GM19099 (cell line): ENCODE data around the gene TES.

Experiments
- POLR2A ChIP-seq: IDR thresholded peaks from 3 replicates; pipeline ENCODE4 v1.6.1; 2011; ENCODE audit warnings: low read depth; ENCODE audit not compliant: insufficient read length; ENCODE audit errors: extremely low read depth

Gene TES

GRCh38 chr7:116240024-116240668, 29.8 kb downstream of the TES start:
- no peak for TF ChIP-seq POLR2A

GRCh38 chr7:116241291-116241690, 31.0 kb downstream of the TES start:
- TF ChIP-seq POLR2A = no peak

- TF ChIP-seq POLR2A = no peak
Measured at GRCh38 chr7:116242178-116242577, 31.8 kb downstream of the TES start.

GRCh38 chr7:116242759-116243158, 32.4 kb downstream of the TES start:
- TF ChIP-seq POLR2A = no peak

GRCh38 chr7:116246357-116246756, 36.0 kb downstream of the TES start:
- no peak for TF ChIP-seq POLR2A

- no peak for TF ChIP-seq POLR2A
Measured at GRCh38 chr7:116249969-116250553, 39.7 kb downstream of the TES start.

- TF ChIP-seq POLR2A = no peak
Measured at GRCh38 chr7:116251675-116252074, 41.3 kb downstream of the TES start.

GRCh38 chr7:116252249-116252648, 41.9 kb downstream of the TES start:
- no peak for TF ChIP-seq POLR2A

GRCh38 chr7:116257156-116257555, 46.8 kb downstream of the TES start:
- TF ChIP-seq POLR2A = no peak

GRCh38 chr7:116258734-116259133, 48.4 kb downstream of the TES start:
- TF ChIP-seq POLR2A = no peak

GRCh38 chr7:116259156-116259870, 49.0 kb downstream of the TES start:
- no peak for TF ChIP-seq POLR2A

- TF ChIP-seq POLR2A = no peak
Measured at GRCh38 chr7:116259871-116260440, 49.6 kb downstream of the TES start.

GRCh38 chr7:116261904-116262303, 51.6 kb downstream of the TES start:
- no peak for TF ChIP-seq POLR2A

GRCh38 chr7:116265881-116266280, 55.5 kb downstream of the TES start:
- TF ChIP-seq POLR2A = no peak

GRCh38 chr7:116269466-116269865, 59.1 kb downstream of the TES start:
- no peak for TF ChIP-seq POLR2A
